ENCODE data around the gene ARHGEF25.
"Not testable (repeated sequence)": the region's sequence is repeated elsewhere in the genome, so short reads cannot be mapped to it uniquely, and the experiment has no call there.

ARHGEF25 gene

DNA sequence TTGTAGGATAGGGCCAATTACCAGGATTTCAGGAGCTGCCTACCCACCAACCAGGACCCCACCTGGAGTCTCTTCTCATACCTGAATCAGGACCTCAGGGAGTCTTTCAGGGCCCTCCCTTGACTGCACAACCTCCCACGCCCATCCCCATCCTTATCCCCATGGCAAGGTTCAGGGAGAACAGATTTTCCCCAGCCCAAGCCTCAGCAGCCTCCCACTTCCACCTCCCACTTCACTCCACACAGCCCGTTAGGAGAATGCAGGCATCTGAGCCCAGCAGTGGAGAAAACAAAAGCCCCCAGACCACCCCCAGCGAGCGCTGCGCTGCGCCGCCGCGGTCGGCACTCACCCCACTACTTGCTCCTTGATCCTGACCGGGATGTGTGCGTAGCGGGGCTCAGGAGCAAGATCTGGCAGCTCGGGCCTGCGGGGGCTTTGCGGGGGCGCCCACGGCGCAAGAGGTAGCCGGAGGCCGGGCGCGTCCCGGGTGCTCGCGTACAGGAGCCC, 20.4 kb downstream of the ARHGEF25 start:
- no peak for TF ChIP-seq CTCF (IDR thresholded peaks at IDR 0.05; ENCODE audit: low read depth, low read length, missing control alignments)
- DNase-seq (ENCODE audit: low read depth): no peak
- no peak overlapping the region for H3K4me3 ChIP-seq (ENCODE audit: low read depth, low read length)

GRCh38 chr12:57632073-57632957, 21.1 kb downstream of the ARHGEF25 start:
- H3K4me3 ChIP-seq (ENCODE audit: low read depth, low read length): peak overlapping the region; percentile 51
- no peak for TF ChIP-seq CTCF (IDR thresholded peaks at IDR 0.05; ENCODE audit: low read depth, low read length, missing control alignments)
- no peak for DNase-seq (ENCODE audit: low read depth)

DNA sequence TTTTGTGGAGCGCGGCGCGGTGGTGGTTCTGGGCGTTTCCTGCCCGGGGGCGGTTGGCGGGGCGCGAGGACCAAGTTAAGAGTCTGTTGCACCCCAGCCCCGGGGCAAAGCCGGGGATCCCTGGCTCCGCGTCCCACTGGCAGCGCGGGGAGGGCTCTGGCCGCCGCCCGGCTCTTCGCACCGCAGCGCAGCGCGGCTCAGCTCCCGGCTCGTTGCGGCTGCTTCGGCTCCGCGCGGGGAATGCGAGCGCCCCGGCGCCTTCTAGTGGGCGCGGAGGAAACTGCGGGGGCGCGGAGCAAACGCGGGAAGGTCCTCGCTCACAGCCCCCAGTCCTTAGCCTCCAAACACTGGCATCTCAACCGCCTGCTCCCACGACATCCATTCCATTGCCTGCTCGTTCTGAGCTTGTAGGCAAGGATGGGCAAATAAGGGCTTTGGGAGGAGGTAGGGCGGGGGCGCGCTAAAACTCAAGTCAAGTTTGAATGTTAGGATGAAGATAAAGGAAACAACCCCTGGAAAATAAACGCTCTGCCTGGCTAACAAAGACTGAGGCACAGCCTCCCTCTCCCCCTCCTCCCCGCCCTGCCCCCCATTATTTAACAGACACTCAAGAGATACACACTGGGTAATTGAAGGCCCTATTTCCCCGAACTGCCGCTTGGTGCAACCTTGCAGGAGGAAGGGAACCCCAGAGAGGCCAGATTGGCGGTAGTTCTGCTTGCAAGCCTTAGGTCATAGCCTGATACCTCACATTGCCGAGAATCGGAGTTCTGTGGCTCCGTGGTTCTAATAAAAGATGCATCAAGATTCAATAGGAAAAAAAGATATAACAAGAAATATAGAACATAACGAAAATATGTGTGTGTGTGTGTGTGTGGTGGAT, 22.0 kb downstream of the ARHGEF25 start, which contains the start of gene B4GALNT1:
B4GALNT1 (minus strand) TSS at position 244 of the 883 bp plus-strand sequence. CDS start 1,069 bp downstream, outside the sequence.
- peak within 1 kb of the TSS; percentile 51 for H3K4me3 ChIP-seq (ENCODE audit: low read depth, low read length)
- DNase-seq (ENCODE audit: low read depth): no peak
- TF ChIP-seq CTCF (IDR thresholded peaks at IDR 0.05; ENCODE audit: low read depth, low read length, missing control alignments): peak; percentile 89

GRCh38 chr12:57636731-57637130, 25.5 kb downstream of the ARHGEF25 start:
- not testable (repeated sequence) for DNase-seq (ENCODE audit: low read depth); H3K4me3 ChIP-seq (ENCODE audit: low read depth, low read length)

- no peak for TF ChIP-seq CTCF (IDR thresholded peaks at IDR 0.05; ENCODE audit: low read depth, low read length, missing control alignments)
- no peak overlapping the region for H3K4me3 ChIP-seq (ENCODE audit: low read depth, low read length)
- no peak for DNase-seq (ENCODE audit: low read depth)
Observed at GRCh38 chr12:57637364-57637763, 26.1 kb downstream of the ARHGEF25 start.

GRCh38 chr12:57638096-57638495, 26.9 kb downstream of the ARHGEF25 start:
- no peak overlapping the region for H3K4me3 ChIP-seq (ENCODE audit: low read depth, low read length)
- TF ChIP-seq CTCF (IDR thresholded peaks at IDR 0.05; ENCODE audit: low read depth, low read length, missing control alignments): no peak
- no peak for DNase-seq (ENCODE audit: low read depth)

Measured in GM12864 (cell line).